Ishikawa (cell line): ENCODE data around the gene GALNT7.

Experiments
- EGR1 ChIP-seq: IDR thresholded peaks from 2 replicates; pipeline ENCODE4 v1.6.1; 2012
- EP300 ChIP-seq: IDR thresholded peaks from 2 replicates; pipeline ENCODE4 v1.6.1; 2012; ENCODE audit warnings: borderline replicate concordance
- NFIC ChIP-seq: IDR thresholded peaks from 2 replicates; pipeline ENCODE4 v1.6.1; 2012
- REST ChIP-seq: IDR thresholded peaks from 2 replicates; pipeline ENCODE4 v1.6.1; 2012; ENCODE audit warnings: low read depth, mild to moderate bottlenecking
- TAF1 ChIP-seq: IDR thresholded peaks from 2 replicates; pipeline ENCODE4 v1.6.1; 2012; ENCODE audit warnings: low read depth, mild to moderate bottlenecking
- TCF12 ChIP-seq: IDR thresholded peaks from 2 replicates; pipeline ENCODE4 v1.6.1; 2012; ENCODE audit warnings: low read depth
- TEAD4 ChIP-seq: IDR thresholded peaks from 2 replicates; pipeline ENCODE4 v1.6.1; 2012
- YY1 ChIP-seq: IDR thresholded peaks from 2 replicates; pipeline ENCODE4 v1.6.1; 2012; ENCODE audit warnings: low read depth
- ZBTB7A ChIP-seq: IDR thresholded peaks from 2 replicates; pipeline ENCODE4 v1.6.1; 2012; ENCODE audit warnings: low read depth

DNA sequence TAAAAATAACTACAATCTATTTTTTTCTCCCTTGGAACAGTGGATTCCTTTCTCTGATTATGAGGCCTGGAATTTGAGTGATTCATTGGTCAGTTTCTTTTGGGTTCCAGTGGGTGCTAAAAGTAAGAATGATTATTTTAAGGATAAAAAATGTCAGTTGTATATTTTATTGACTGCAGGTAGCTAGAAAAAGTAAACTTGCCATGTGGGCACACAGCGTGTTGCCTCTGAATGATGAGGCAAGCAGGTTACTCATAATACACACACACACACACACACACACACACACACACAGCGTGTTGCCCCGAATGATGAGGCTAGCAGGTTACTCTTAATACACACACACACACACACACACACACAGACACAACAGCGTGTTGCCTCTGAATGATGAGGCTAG, 13.8 kb downstream of the GALNT7 start:
- no peak for TF ChIP-seq EP300
- TF ChIP-seq TAF1 = no peak
- TF ChIP-seq TCF12 = no peak
- peak; percentile 65 for TF ChIP-seq TEAD4
- TF ChIP-seq EGR1 = no peak
- TF ChIP-seq YY1 = no peak
- TF ChIP-seq ZBTB7A = no peak
- TF ChIP-seq NFIC = no peak
- TF ChIP-seq REST = no peak
